ENCODE results near the gene PIGS.

The PIGS gene

GRCh38 chr17:28541439-28541838, 29.9 kb downstream of the PIGS start:
- in situ Hi-C loops (cut with HindIII; ENCODE audit: low pct_unique_long_range_greater_than_20kb, low sequenced_read_pairs), result no loop called here
- DNase-seq (ENCODE audit: low read depth in 1 of 2, low spot score in 1 of 2), result peak in 1 of 2 experiments; percentile 77
- no peak for TF ChIP-seq JUND (IDR thresholded peaks at IDR 0.05; ENCODE audit: low read depth)

- peak in 1 of 2 experiments; percentile 60 for DNase-seq (ENCODE audit: low read depth in 1 of 2, low spot score in 1 of 2)
- no peak for TF ChIP-seq JUND (IDR thresholded peaks at IDR 0.05; ENCODE audit: low read depth)
- in situ Hi-C loops (cut with HindIII; ENCODE audit: low pct_unique_long_range_greater_than_20kb, low sequenced_read_pairs), result no loop called here
Measured at GRCh38 chr17:28540231-28540630, 31.1 kb downstream of the PIGS start.

GRCh38 chr17:28538296-28538895, 32.9 kb downstream of the PIGS start:
- TF ChIP-seq JUND (IDR thresholded peaks at IDR 0.05; ENCODE audit: low read depth), result no peak
- in situ Hi-C loops (cut with HindIII; ENCODE audit: low pct_unique_long_range_greater_than_20kb, low sequenced_read_pairs), result no loop called here
- no peak for DNase-seq (ENCODE audit: low read depth in 1 of 2, low spot score in 1 of 2)

GRCh38 chr17:28537219-28537610, 34.1 kb downstream of the PIGS start:
- no peak for DNase-seq (ENCODE audit: low read depth in 1 of 2, low spot score in 1 of 2)
- TF ChIP-seq JUND (IDR thresholded peaks at IDR 0.05; ENCODE audit: low read depth), result no peak
- in situ Hi-C loops (cut with HindIII; ENCODE audit: low pct_unique_long_range_greater_than_20kb, low sequenced_read_pairs), result no loop called here

GRCh38 chr17:28536532-28537218, 34.6 kb downstream of the PIGS start:
- peak in 1 of 2 experiments; percentile 82 for DNase-seq (ENCODE audit: low read depth in 1 of 2, low spot score in 1 of 2)

GRCh38 chr17:28534740-28535375, 36.5 kb downstream of the PIGS start:
- no peak for TF ChIP-seq JUND (IDR thresholded peaks at IDR 0.05; ENCODE audit: low read depth)
- in situ Hi-C loops (cut with HindIII; ENCODE audit: low pct_unique_long_range_greater_than_20kb, low sequenced_read_pairs), result no loop called here

More at GRCh38 chr17:28536532-28537218, 34.6 kb downstream of the PIGS start:
- no peak for TF ChIP-seq JUND (IDR thresholded peaks at IDR 0.05; ENCODE audit: low read depth)
- in situ Hi-C loops (cut with HindIII; ENCODE audit: low pct_unique_long_range_greater_than_20kb, low sequenced_read_pairs), result no loop called here

GRCh38 chr17:28533091-28533807, 38.1 kb downstream of the PIGS start:
- in situ Hi-C loops (cut with HindIII; ENCODE audit: low pct_unique_long_range_greater_than_20kb, low sequenced_read_pairs), result no loop called here
- TF ChIP-seq JUND (IDR thresholded peaks at IDR 0.05; ENCODE audit: low read depth), result no peak
- no peak for DNase-seq (ENCODE audit: low read depth in 1 of 2, low spot score in 1 of 2)

More at GRCh38 chr17:28534740-28535375, 36.5 kb downstream of the PIGS start:
- DNase-seq (ENCODE audit: low read depth in 1 of 2, low spot score in 1 of 2), result no peak

- in situ Hi-C loops (cut with HindIII; ENCODE audit: low pct_unique_long_range_greater_than_20kb, low sequenced_read_pairs), result no loop called here
- TF ChIP-seq JUND (IDR thresholded peaks at IDR 0.05; ENCODE audit: low read depth), result no peak
- no peak for DNase-seq (ENCODE audit: low read depth in 1 of 2, low spot score in 1 of 2)
Measured at GRCh38 chr17:28532050-28532960, 39.0 kb downstream of the PIGS start.

GRCh38 chr17:28530926-28531325, 40.4 kb downstream of the PIGS start:
- DNase-seq (ENCODE audit: low read depth in 1 of 2, low spot score in 1 of 2), result no peak
- TF ChIP-seq JUND (IDR thresholded peaks at IDR 0.05; ENCODE audit: low read depth), result no peak
- in situ Hi-C loops (cut with HindIII; ENCODE audit: low pct_unique_long_range_greater_than_20kb, low sequenced_read_pairs), result no loop called here

GRCh38 chr17:28530250-28530649, 41.1 kb downstream of the PIGS start:
- TF ChIP-seq JUND (IDR thresholded peaks at IDR 0.05; ENCODE audit: low read depth), result no peak
- in situ Hi-C loops (cut with HindIII; ENCODE audit: low pct_unique_long_range_greater_than_20kb, low sequenced_read_pairs), result no loop called here
- no peak for DNase-seq (ENCODE audit: low read depth in 1 of 2, low spot score in 1 of 2)

GRCh38 chr17:28529013-28529400, 42.3 kb downstream of the PIGS start:
- no peak for TF ChIP-seq JUND (IDR thresholded peaks at IDR 0.05; ENCODE audit: low read depth)
- DNase-seq (ENCODE audit: low read depth in 1 of 2, low spot score in 1 of 2), result no peak

More at GRCh38 chr17:28529013-28529400, 42.3 kb downstream of the PIGS start:
- in situ Hi-C loops (cut with HindIII; ENCODE audit: low pct_unique_long_range_greater_than_20kb, low sequenced_read_pairs), result no loop called here

Data from T47D (cell line).